HepG2 (cell line): ENCODE measurements around the gene FRAS1. TPM values are rescaled to one million over a fixed set of nuclear protein-coding genes. Genes with fewer than 3 reads are reported as not detected.
A peak's percentile ranks its signal among the peaks of the same experiment; 100 is the strongest.

Source experiments
- AGO2 ChIP-seq: fragments of 200-400 bp; formaldehyde crosslinking; optimal IDR thresholded peaks from 2 replicates; pipeline ENCODE3; 2017; ENCODE audit warnings: mild to moderate bottlenecking, low read depth, low read length, moderate library complexity
- ESRRA ChIP-seq: sonication (generic); formaldehyde crosslinking; IDR thresholded peaks from 2 replicates; pipeline ENCODE4 v1.5.1; 2020; ENCODE audit warnings: mild to moderate bottlenecking, low read depth, missing genetic modification reagents
- GABPB1 ChIP-seq: IDR thresholded peaks from 2 replicates; pipeline ENCODE4 v1.6.1; 2016; ENCODE audit warnings: mild to moderate bottlenecking, missing genetic modification reagents, moderate library complexity, missing compliant biosample characterization
- GPN1 ChIP-seq: sonication (generic); formaldehyde crosslinking; IDR thresholded peaks from 2 replicates; pipeline ENCODE4 v1.5.1; 2020; ENCODE audit warnings: missing genetic modification reagents, borderline replicate concordance
- HDAC1 ChIP-seq: sonication (generic); formaldehyde crosslinking; IDR thresholded peaks from 2 replicates; pipeline ENCODE4 v1.5.1; 2020; ENCODE audit warnings: mild to moderate bottlenecking, missing genetic modification reagents
- HNRNPK ChIP-seq: fragments of 200-400 bp; formaldehyde crosslinking; IDR thresholded peaks from 2 replicates; pipeline ENCODE4 v1.6.1; 2018; ENCODE audit warnings: low read length, low read depth, moderate library complexity, mild to moderate bottlenecking; ENCODE audit not compliant: poor library complexity, severe bottlenecking
- HOXA7 ChIP-seq: sonication (generic); formaldehyde crosslinking; IDR thresholded peaks from 2 replicates; pipeline ENCODE4 v1.8.1; 2022; ENCODE audit warnings: mild to moderate bottlenecking, missing genetic modification reagents, moderate library complexity
- PHF8 ChIP-seq: sonication (generic); formaldehyde crosslinking; IDR thresholded peaks from 2 replicates; pipeline ENCODE4 v1.5.0; 2020; ENCODE audit warnings: missing genetic modification reagents
- POLR2A ChIP-seq, 2 experiments: IDR thresholded peaks; 2 replicates each; pipeline ENCODE4 v1.6.1; 2011; ENCODE audit warnings: low read depth in 2 of 2, low read length in 2 of 2, mild to moderate bottlenecking in 1 of 2, moderate library complexity in 1 of 2; ENCODE audit not compliant: insufficient read depth in 1 of 2
- RBFOX2 ChIP-seq: fragments of 200-400 bp; formaldehyde crosslinking; IDR thresholded peaks from 2 replicates; pipeline ENCODE4 v1.6.1; 2017; ENCODE audit warnings: low read depth, mild to moderate bottlenecking, low read length
- SAP130 ChIP-seq: IDR thresholded peaks from 2 replicates; pipeline ENCODE4 v1.6.1; 2016; ENCODE audit warnings: low read depth
- SNAPC2 ChIP-seq: sonication (generic); formaldehyde crosslinking; IDR thresholded peaks from 2 replicates; pipeline ENCODE4 v1.8.1; 2022; ENCODE audit warnings: mild to moderate bottlenecking, missing genetic modification reagents
- SP4 ChIP-seq: sonication (generic); formaldehyde crosslinking; IDR thresholded peaks from 2 replicates; pipeline ENCODE4 v1.8.1; 2023; ENCODE audit warnings: mild to moderate bottlenecking, missing genetic modification reagents
- ZBTB7A ChIP-seq: sonication (generic); formaldehyde crosslinking; IDR thresholded peaks from 2 replicates; pipeline ENCODE4 v1.8.0; 2022; ENCODE audit warnings: mild to moderate bottlenecking, missing genetic modification reagents
- ZFX ChIP-seq: sonication (generic); formaldehyde crosslinking; IDR thresholded peaks from 2 replicates; pipeline ENCODE4 v1.4.0; 2020; ENCODE audit warnings: mild to moderate bottlenecking, low read depth, missing genetic modification reagents, moderate library complexity
- ZNF234 ChIP-seq: sonication (generic); formaldehyde crosslinking; conservative IDR thresholded peaks from 2 replicates; pipeline ENCODE4 v1.5.1; 2020; ENCODE audit warnings: mild to moderate bottlenecking, missing genetic modification reagents
- ZNF253 ChIP-seq: sonication (generic); formaldehyde crosslinking; IDR thresholded peaks from 2 replicates; pipeline ENCODE4 v1.8.0; 2022; ENCODE audit warnings: mild to moderate bottlenecking, missing genetic modification reagents, borderline replicate concordance
- ZNF501 ChIP-seq: sonication (generic); formaldehyde crosslinking; IDR thresholded peaks from 2 replicates; pipeline ENCODE4 v1.5.1; 2020; ENCODE audit warnings: mild to moderate bottlenecking, moderate library complexity, missing genetic modification reagents
- ZNF563 ChIP-seq: sonication (generic); formaldehyde crosslinking; IDR thresholded peaks from 2 replicates; pipeline ENCODE4 v1.8.0; 2022; ENCODE audit warnings: mild to moderate bottlenecking, moderate library complexity, missing genetic modification reagents
- ZSCAN31 ChIP-seq: sonication (generic); formaldehyde crosslinking; IDR thresholded peaks from 2 replicates; pipeline ENCODE4 v1.5.0; 2020; ENCODE audit warnings: low read depth, mild to moderate bottlenecking, missing genetic modification reagents
- polyA plus RNA-seq, 8 experiments: library from polyadenylated mRNA; depleted of rRNA in 3 of 8; stranded (reverse) in 7 of 8; unstranded in 1 of 8; fragments of >200 nt; fragmentation: Illumina TruSeq in 4 of 8; extraction: Trizol in 4 of 8; gene quantifications; 2 replicates each; pipeline versions ENCODE4 v1.2.1 to v1.2.3, GENCODE V29; 2011 to 2016; ENCODE audit warnings: low read depth in 4 of 8, missing spikeins in 1 of 8, mixed read lengths in 1 of 8; ENCODE audit not compliant: insufficient read depth in 1 of 8
- total RNA-seq, 5 experiments: library from RNA; depleted of rRNA; stranded (reverse); fragments of >200 nt; fragmentation: Illumina TruSeq; extraction: Trizol; gene quantifications; 2 replicates each; pipeline ENCODE4 v1.2.3, GENCODE V29; 2016; ENCODE audit warnings: low read depth in 1 of 5
- TF ChIP-seq, protein P1 (sequence below): sonication (generic); formaldehyde crosslinking; IDR thresholded peaks from 2 replicates; pipeline ENCODE4 v1.8.0; 2023; ENCODE audit warnings: mild to moderate bottlenecking, missing genetic modification reagents
- TF ChIP-seq, protein P2 (sequence below): sonication (generic); formaldehyde crosslinking; IDR thresholded peaks from 2 replicates; pipeline ENCODE4 v1.8.1; 2023; ENCODE audit warnings: mild to moderate bottlenecking, moderate library complexity, missing genetic modification reagents
- TF ChIP-seq, protein P3 (sequence below): sonication (generic); formaldehyde crosslinking; IDR thresholded peaks from 2 replicates; pipeline ENCODE4 v1.8.0; 2022; ENCODE audit warnings: missing genetic modification reagents, mild to moderate bottlenecking, borderline replicate concordance
- TF ChIP-seq, protein P4 (sequence below): sonication (generic); formaldehyde crosslinking; IDR thresholded peaks from 2 replicates; pipeline ENCODE4 v1.8.1; 2023; ENCODE audit warnings: mild to moderate bottlenecking, missing genetic modification reagents

FRAS1 gene
- total and polyA plus RNA-seq, 2 of the 13 experiments (the other 11 are each of a cell fraction or from before 2014, with no cell fraction given) = 22.5 to 31.6 TPM

DNA sequence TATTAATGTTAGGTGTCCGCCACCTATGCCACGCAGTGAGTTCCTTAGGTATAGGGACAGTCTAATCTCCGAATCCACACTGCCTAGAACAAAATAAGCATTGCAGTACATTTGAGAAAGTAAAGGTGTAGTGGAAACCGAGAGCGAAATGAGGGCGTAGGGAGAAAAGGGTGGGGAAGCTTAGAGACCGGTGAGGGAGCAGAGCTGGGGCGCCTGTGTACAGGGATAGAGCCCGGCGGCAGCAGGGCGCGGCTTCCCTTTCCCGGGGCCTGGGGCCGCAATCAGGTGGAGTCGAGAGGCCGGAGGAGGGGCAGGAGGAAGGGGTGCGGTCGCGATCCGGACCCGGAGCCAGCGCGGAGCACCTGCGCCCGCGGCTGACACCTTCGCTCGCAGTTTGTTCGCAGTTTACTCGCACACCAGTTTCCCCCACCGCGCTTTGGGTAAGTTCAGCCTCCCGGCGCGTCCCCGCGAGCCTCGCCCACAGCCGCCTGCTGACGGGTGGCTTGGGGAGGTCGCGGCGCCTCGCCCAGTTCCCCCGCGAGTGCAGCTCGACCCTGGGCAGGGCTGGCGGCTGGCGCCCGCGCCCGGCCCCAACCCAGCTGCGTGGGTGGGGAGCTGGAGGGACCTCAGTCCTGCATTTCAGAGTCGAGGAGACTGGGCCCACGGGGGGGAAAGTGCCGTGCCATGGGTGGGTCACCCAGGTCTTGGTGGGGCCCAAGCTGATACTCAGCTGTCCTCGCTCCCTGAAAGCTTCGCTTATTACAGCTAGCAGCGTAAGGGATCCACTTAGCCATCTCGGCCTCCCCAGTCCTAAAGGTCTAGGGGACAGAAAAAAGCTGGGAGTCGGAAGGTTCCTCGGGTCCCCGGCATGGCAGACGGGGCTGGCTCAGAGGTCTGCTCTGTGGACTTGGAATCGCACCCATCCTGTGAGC lies 494.6 kb downstream of the FRAS1 start, which contains the start of gene ANXA3 (continued):
- TF ChIP-seq, protein P1, sequence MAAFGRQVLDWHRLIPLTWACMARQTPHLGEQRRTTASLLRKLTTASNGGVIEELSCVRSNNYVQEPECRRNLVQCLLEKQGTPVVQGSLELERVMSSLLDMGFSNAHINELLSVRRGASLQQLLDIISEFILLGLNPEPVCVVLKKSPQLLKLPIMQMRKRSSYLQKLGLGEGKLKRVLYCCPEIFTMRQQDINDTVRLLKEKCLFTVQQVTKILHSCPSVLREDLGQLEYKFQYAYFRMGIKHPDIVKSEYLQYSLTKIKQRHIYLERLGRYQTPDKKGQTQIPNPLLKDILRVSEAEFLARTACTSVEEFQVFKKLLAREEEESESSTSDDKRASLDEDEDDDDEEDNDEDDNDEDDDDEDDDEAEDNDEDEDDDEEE (CRISPR knock-in tag) = 0 out of 2 replicates have a peak, but pooled peaks have one; percentile 45
- TF ChIP-seq ESRRA (CRISPR knock-in tag) = 0 out of 2 replicates have a peak, but pooled peaks have one; percentile 20
- TF ChIP-seq ZFX (CRISPR knock-in tag) = peak; percentile 39; the same call in 1 of the 2 replicates
- peak; percentile 30; the same call in 1 of the 2 replicates for TF ChIP-seq SP4 (CRISPR knock-in tag)
- 0 out of 2 replicates have a peak, but pooled peaks have one; percentile 20 for TF ChIP-seq ZBTB7A
- peak; percentile 37; the same call in 1 of the 2 replicates for TF ChIP-seq PHF8 (CRISPR knock-in tag)
- TF ChIP-seq ZNF563 = 0 out of 2 replicates have a peak, but pooled peaks have one; percentile 56
- TF ChIP-seq, protein P2, sequence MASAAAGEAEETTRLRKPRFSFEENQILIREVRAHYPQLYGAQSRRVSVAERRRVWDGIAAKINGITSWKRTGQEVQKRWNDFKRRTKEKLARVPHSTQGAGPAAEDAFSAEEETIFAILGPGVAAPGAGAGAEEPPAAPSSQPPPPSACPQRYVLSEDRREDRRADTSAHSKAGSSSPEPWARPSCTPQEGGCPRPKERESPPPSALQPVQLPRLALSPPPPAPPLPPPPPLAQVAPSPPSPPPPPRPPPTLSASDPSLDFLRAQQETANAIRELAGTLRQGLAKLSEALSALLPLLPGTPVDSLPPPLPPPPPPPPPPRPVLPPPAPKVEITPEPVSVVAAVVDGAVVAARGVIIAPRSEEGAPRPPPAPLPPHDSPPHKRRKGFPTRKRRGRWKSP = 0 out of 2 replicates have a peak, but pooled peaks have one; percentile 51
- TF ChIP-seq POLR2A (IDR thresholded peaks at IDR 0.05; ENCODE audit: insufficient read depth in 1 of 2, low read depth in 2 of 2, low read length in 2 of 2) = peak in 1 of 2 experiments; percentile 17; a peak in 1 of 4 replicates
- 0 out of 2 replicates have a peak, but pooled peaks have one; percentile 36 for TF ChIP-seq ZSCAN31 (CRISPR knock-in tag)
- TF ChIP-seq, protein P3, sequence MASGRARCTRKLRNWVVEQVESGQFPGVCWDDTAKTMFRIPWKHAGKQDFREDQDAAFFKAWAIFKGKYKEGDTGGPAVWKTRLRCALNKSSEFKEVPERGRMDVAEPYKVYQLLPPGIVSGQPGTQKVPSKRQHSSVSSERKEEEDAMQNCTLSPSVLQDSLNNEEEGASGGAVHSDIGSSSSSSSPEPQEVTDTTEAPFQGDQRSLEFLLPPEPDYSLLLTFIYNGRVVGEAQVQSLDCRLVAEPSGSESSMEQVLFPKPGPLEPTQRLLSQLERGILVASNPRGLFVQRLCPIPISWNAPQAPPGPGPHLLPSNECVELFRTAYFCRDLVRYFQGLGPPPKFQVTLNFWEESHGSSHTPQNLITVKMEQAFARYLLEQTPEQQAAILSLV (CRISPR knock-in tag) = peak; percentile 71; the same call in 1 of the 2 replicates
- TF ChIP-seq RBFOX2 = peak; percentile 40
- TF ChIP-seq SNAPC2 = peak; percentile 31; the same call in 1 of the 2 replicates
- TF ChIP-seq HDAC1 (CRISPR knock-in tag) = 0 out of 2 replicates have a peak, but pooled peaks have one; percentile 26
- TF ChIP-seq SAP130 = peak; percentile 45
- TF ChIP-seq, protein P4, sequence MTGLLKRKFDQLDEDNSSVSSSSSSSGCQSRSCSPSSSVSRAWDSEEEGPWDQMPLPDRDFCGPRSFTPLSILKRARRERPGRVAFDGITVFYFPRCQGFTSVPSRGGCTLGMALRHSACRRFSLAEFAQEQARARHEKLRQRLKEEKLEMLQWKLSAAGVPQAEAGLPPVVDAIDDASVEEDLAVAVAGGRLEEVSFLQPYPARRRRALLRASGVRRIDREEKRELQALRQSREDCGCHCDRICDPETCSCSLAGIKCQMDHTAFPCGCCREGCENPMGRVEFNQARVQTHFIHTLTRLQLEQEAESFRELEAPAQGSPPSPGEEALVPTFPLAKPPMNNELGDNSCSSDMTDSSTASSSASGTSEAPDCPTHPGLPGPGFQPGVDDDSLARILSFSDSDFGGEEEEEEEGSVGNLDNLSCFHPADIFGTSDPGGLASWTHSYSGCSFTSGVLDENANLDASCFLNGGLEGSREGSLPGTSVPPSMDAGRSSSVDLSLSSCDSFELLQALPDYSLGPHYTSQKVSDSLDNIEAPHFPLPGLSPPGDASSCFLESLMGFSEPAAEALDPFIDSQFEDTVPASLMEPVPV (CRISPR knock-in tag) = peak; percentile 56; the same call in 1 of the 2 replicates
- peak; percentile 33 for TF ChIP-seq AGO2
- 0 out of 2 replicates have a peak, but pooled peaks have one; percentile 22 for TF ChIP-seq ZNF253 (CRISPR knock-in tag)
- TF ChIP-seq GABPB1 = peak; percentile 51; the same call in 1 of the 2 replicates
- TF ChIP-seq ZNF501 (CRISPR knock-in tag) = peak; percentile 53; the same call in 1 of the 2 replicates
- TF ChIP-seq HOXA7 (CRISPR knock-in tag) = no peak
- TF ChIP-seq HNRNPK = peak; percentile 45
- TF ChIP-seq ZNF234 = no peak
- no peak for TF ChIP-seq GPN1 (CRISPR knock-in tag)
